HG02981 (cell line): ENCODE results near the gene CEACAM16.

ENCODE experiments used
- ATAC-seq: cut with Tn5 transposase; IDR thresholded peaks from one replicate; pipeline ENCODE4 v1.9.1; 2021; ENCODE audit warnings: mild to moderate bottlenecking, moderate library complexity; ENCODE audit not compliant: unreplicated experiment

The CEACAM16 gene

GRCh38 chr19:44758596-44758995 is 59.6 kb downstream of the CEACAM16 start:
- ATAC-seq: no peak

GRCh38 chr19:44759083-44759804 is 60.3 kb downstream of the CEACAM16 start:
- no peak for ATAC-seq
